Fibroblast of mammary gland (primary cell): ENCODE measurements around the gene SLC4A3.

Source experiments
- DNase-seq: peaks from one replicate; pipeline ENCODE4 v3.0.0-alpha.2; 2010; ENCODE audit warnings: low read depth
- H3K4me3 ChIP-seq: 2 replicates; pipeline ENCODE4 v1.5.1; 2011; ENCODE audit warnings: low read depth, mild to moderate bottlenecking, low read length, moderate library complexity; ENCODE audit not compliant: control insufficient read depth
- CTCF ChIP-seq: conservative IDR thresholded peaks from 2 replicates; pipeline ENCODE4 v1.5.1; 2011; ENCODE audit warnings: low read depth, low read length, inconsistent platforms; ENCODE audit not compliant: control insufficient read depth, insufficient read depth

The SLC4A3 gene

GRCh38 chr2:219593154-219593553 is 34.3 kb upstream of the SLC4A3 start:
- no peak for DNase-seq
- TF ChIP-seq CTCF, result no peak
- no peak overlapping the region for H3K4me3 ChIP-seq

GRCh38 chr2:219595256-219595655 is 32.2 kb upstream of the SLC4A3 start:
- TF ChIP-seq CTCF, result no peak
- H3K4me3 ChIP-seq, result no peak overlapping the region
- DNase-seq, result peak; percentile 11

- no peak for TF ChIP-seq CTCF
- peak; percentile 18 for DNase-seq
- H3K4me3 ChIP-seq, result peak overlapping the region; percentile 90
These were observed 30.4 kb upstream of the SLC4A3 start for GRCh38 chr2:219596954-219597551.

- peak within 1 kb of the TSS; percentile 90 for H3K4me3 ChIP-seq
- peak; percentile 96 for DNase-seq
- TF ChIP-seq CTCF, result no peak
These were observed 29.7 kb upstream of the SLC4A3 start, which contains the start of gene STK11IP for GRCh38 chr2:219597552-219598307. STK11IP (plus strand) TSS chr2:219597857; CDS start chr2:219598120, 263 bp downstream.

GRCh38 chr2:219598308-219599078 is 28.9 kb upstream of the SLC4A3 start:
- DNase-seq, result peak; percentile 8
- H3K4me3 ChIP-seq, result peak overlapping the region; percentile 90
- no peak for TF ChIP-seq CTCF

GRCh38 chr2:219603771-219604170 is 23.7 kb upstream of the SLC4A3 start:
- TF ChIP-seq CTCF, result no peak
- no peak for DNase-seq
- no peak overlapping the region for H3K4me3 ChIP-seq
